HT1080 (cell line): Measurements from ENCODE around the gene CTAGE1. TPM values are rescaled to one million over a fixed set of nuclear protein-coding genes. Genes with fewer than 3 reads are reported as not detected.

Experiments
- DNase-seq: peaks from one replicate; pipeline ENCODE4 v3.0.0-alpha.2; 2015; ENCODE audit warnings: low read depth
- total RNA-seq: library from RNA; depleted of rRNA; stranded (reverse); fragments of >200 nt; shearing (Covaris generic); gene quantifications from 2 replicates; pipeline ENCODE4 v1.2.3, GENCODE V29; 2014; rRNA removed

The CTAGE1 gene
- total RNA-seq, 1 experiment from 2014 or later = not detected

DNA sequence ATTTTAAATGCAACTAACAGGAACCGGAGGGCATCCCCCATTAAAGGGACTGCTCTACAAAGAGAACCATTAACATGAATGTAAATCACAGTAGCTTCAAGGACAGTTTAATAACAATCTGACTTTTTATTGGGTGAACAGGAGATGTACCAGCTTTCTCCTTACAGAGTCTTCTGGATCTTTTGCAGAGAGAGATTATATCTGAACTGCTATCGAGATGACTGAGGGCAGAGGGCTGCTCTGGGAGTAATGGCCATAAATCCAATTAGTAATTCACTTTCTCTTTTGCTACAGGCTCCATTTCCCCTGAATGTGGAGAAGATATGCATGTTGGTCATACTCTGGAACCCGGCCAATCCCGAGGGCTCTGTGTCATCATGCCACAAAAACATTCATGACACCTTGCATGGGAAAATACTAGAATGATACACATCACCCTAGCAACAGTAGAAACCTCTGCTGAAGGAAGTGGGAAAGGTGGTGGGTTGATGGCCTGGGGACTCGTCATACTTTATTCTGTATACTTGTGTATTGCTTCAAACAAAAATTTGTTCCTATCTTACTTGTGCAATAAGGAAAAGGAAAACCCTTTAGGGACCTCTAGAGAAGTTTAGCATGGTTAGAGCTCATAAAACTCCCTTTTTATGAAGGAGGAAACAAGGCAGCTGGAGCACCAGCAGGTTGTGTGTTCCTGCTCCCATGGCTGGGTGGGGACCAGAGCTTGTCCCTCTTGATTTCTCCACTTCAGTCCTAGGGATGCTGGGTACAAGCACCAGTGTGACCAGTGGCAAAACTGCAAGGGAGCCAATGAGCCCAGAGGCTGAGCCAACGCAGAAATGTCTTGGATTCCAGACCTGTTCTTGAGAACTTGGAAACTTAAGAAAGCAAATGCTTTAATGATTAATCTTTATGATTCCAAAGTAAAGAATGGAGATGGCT is 26.0 kb downstream of the CTAGE1 start:
- peak; percentile 97 for DNase-seq

DNA sequence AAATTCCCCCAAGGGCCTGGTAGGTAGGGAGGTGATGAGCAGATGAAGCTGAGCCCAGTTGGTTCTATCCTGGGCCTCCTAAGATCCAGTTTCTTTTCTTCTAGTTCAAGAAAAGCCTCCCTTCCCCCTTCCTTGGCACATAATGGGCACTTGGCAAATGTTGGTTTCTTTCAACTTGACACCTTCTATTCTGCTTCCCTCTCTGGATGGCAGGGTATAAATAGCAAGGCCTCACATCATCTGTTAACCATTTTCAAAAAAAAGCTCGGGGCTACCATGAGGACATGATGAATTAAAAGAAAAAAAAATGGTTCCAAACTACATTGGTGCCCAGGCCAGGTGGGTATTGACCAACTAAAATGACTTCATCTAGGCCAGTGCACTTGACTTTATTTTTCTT is 29.9 kb downstream of the CTAGE1 start:
- DNase-seq = no peak

DNA sequence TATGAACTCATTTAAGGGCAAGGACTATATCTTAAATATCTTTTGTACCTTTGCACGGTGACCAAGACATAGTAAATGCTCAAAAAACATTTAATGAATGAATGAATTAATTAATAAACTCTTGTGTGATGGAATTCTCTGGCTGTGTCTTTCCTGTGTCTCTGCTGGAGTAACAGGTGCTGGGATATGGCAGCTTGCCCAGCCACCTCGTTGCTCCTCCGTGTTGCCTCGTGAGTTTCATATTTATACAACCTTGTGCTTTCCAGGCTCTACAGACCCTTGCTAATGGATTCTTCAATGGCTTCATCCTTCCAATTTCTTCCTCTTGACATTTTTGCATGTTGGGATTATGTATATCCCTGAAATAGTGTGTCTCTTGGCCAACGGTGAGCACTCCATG is 30.4 kb downstream of the CTAGE1 start:
- no peak for DNase-seq

DNA sequence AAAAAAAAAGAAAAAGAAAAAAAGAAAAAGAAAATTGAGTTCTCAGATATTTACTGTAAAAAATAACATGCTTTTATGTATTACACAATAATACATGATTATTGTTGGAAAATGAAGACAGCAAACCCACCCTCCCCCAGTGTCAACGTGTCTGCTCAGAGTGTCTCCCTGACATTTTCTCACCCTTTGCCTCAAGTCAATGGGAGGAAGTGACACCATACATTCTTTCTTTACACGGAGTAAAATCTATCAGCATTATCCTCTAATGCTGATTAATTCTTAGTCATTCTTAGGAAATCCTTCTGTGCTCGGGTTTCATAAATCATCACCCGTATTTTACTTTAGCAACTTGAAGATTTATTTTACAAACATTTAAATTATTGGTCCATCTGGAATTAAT is 32.0 kb downstream of the CTAGE1 start:
- peak; percentile 83 for DNase-seq

DNA sequence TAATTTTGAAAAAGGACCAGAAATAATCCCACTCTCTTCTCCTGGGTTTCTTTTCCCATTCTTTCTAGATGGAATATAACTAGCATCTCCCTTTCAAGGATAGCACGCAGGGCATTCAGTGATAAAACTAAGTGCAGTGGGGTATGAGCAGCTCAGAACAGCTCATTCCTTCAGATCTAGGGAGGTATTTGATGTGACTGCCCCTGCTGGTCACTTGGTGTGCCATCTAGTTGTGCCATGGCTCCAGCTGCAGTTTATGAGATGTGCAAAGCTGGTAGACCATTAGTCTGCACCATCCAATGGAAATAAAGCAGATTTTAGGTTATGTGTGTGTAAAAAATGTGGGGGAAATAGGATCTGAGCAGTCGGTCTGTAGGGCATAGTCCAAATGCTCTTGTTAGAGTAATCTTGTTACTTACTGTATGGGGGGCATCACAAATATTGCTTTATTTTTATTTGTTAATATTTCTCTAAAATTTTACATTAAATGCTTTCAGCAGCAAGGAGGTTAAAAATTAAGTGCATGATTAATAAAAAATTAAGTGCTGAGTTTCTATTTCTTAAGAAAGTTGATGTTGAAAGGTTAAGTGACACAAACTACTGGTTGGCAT is 38.9 kb downstream of the CTAGE1 start:
- DNase-seq = peak; percentile 52

DNA sequence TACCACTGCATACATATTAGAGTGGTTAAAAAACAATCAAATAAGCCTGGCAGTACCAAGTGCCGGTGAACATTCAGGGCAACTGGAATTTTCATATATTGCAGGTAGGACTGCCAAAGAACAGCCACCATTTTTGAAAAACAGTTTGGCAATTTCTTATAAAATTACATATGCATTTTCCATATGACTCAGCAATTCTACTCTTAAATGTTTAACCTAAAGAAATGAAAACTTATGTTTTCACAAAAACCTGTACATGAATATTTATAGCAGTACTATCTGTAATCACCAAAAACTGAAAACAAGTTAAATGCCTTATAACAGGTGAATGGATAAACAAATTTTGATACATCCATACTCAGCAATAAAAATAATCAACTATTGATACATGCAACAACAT is 39.9 kb downstream of the CTAGE1 start:
- no peak for DNase-seq

DNA sequence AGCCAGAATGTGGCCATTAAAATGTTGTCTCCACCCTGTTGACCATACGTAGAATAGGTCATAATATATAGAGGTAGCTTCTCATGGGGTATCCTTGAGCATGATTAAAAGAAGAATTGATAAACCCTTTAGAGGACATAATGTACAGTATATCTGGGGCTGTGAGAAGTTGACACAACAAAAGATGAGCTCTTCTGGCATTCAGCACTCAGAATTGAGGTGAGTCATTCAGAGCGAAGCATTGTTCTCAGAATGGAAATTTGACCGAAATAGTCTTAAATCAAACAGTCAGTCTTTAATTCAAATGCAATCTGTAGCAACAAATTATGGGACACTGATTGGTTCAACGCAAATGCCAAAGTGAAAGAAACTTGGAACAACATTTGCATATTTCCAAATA is 47.3 kb downstream of the CTAGE1 start:
- peak; percentile 13 for DNase-seq

DNA sequence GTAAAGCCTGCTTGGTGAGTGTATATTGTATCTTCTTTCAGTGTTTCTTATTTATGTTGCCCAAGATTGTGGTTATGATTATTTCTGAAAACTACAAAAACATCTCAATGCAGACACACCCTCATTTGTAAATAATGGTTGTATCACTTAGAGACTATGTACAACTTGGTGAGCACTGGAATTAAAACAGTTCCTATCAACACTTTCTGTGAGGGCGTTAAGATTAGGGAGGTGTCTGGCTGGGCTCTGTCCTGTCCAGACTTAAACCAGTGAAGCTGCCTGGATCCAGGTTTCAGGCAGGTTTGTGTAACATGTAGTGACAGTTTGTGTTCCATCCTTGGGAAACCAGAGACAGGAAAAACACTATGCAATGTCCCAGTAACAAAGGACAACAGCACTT is 49.7 kb downstream of the CTAGE1 start:
- DNase-seq = no peak

DNA sequence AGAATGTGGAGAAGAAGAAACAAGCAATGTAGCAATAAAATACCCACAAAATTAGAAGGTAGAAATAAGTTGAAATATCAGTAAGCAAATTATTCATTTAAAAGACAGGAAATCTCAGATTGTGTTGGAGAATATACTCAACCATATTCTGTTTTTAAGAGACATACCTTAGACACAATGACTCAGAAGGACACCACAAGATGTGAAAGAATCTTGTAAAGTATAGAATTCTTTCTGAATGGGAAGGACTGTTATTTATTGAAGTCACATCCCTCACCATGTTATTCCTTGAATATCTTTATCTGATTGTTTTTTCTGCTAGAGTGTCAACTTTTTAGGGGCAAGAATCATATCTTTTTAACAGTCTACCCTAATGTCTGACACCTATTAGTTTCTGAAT is 50.4 kb downstream of the CTAGE1 start:
- DNase-seq = no peak

DNA sequence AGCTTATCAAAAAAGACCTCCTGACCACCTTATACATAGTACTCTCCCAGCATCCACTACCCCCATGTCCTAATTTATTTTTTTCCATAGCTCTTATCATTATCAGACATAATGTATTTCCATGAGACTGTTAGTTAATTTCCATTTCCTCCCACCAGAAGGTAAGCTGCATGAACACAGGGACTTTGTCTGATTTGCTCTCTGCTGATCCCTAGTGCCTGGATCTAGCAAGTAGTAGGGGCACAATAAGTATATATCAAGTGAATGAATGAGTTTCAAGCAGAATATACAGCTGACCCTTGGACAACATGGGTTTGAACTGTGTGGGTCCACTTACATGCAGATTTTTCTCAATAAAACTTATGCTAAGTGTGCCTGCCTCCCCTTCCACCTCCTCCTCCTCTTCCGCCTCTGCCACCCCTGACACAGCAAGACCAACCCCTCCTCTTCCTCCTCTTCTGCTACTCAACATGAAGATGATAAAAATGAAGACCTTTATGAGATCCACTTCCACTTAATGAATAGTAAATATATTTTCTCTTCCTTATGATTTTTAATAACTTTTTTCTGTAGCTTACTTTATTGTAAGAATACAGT is 53.8 kb downstream of the CTAGE1 start:
- DNase-seq = no peak

Other genes starting within 250 kb of the CTAGE1 start
- 5.5 and 6.8 TPM in 2 replicates for gene GATA6, start 248.3 kb downstream of the CTAGE1 start, total RNA-seq